Osteocyte (in vitro differentiated cells): ENCODE measurements around the gene CAMK1D. TPM values are rescaled to one million over a fixed set of nuclear protein-coding genes. Genes with fewer than 3 reads are reported as not detected.

Experiments used
- DNase-seq: peaks from one replicate; pipeline ENCODE4 v3.0.0; 2021; ENCODE audit warnings: mixed read lengths; ENCODE audit not compliant: unreplicated experiment; ENCODE audit errors: extremely low spot score
- H3K27ac Mint-ChIP-seq: one replicate; pipeline ENCODE4 v1.8.0; 2021; ENCODE audit warnings: mild to moderate bottlenecking, mixed read lengths; ENCODE audit not compliant: unreplicated experiment
- H3K27me3 Mint-ChIP-seq: one replicate; pipeline ENCODE4 v1.8.0; 2021; ENCODE audit warnings: mixed read lengths; ENCODE audit not compliant: unreplicated experiment
- H3K36me3 Mint-ChIP-seq: one replicate; pipeline ENCODE4 v1.8.0; 2021; ENCODE audit warnings: mixed read lengths; ENCODE audit not compliant: unreplicated experiment
- H3K4me1 Mint-ChIP-seq: one replicate; pipeline ENCODE4 v1.8.0; 2021; ENCODE audit warnings: mixed read lengths; ENCODE audit not compliant: unreplicated experiment
- H3K4me3 Mint-ChIP-seq: one replicate; pipeline ENCODE4 v1.8.0; 2021; ENCODE audit warnings: mild to moderate bottlenecking, moderate library complexity, mixed read lengths; ENCODE audit not compliant: unreplicated experiment
- H3K9me3 Mint-ChIP-seq: one replicate; pipeline ENCODE4 v1.8.0; 2021; ENCODE audit warnings: mixed read lengths; ENCODE audit not compliant: unreplicated experiment
- microRNA-seq: library from miRNA; unstranded; fragments of <30 nt; microRNA quantifications from one replicate; pipeline ENCODE4 v1.1.0, GENCODE V29; 2020; ENCODE audit not compliant: unreplicated experiment
- total RNA-seq: library from RNA; stranded (reverse); gene quantifications from 2 replicates; pipeline ENCODE4 v1.2.1, GENCODE V29; 2021
- TF ChIP-seq, protein P1 (sequence below): fragments of 200-600 bp; sonication (generic); IDR thresholded peaks from 2 replicates; pipeline ENCODE4 v1.5.0; 2021; ENCODE audit warnings: antibody characterized with exemption, mild to moderate bottlenecking, moderate library complexity

CAMK1D gene
- total RNA-seq, 1 donor from 2014 or later = 13.7 TPM

DNA sequence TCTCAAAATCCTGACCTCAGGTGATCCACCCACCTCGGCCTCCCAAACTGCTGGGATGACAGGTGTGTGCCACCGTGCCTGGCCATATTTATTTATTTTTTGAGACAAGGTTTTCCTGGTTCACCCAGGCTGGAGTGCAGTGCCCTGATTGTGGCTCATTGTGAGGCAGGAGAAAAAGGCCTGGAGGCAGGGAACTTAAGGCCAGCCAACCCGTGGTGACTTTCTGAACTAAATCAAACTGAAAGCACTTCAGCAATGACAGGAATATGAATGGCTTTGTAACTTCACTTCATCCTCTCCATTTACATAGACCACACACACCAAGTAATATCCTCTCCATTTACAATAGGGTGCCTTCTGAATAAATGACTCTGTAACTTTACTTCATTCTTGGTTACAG, 527.8 kb downstream of the CAMK1D start:
- no peak for DNase-seq
- TF ChIP-seq, protein P1, sequence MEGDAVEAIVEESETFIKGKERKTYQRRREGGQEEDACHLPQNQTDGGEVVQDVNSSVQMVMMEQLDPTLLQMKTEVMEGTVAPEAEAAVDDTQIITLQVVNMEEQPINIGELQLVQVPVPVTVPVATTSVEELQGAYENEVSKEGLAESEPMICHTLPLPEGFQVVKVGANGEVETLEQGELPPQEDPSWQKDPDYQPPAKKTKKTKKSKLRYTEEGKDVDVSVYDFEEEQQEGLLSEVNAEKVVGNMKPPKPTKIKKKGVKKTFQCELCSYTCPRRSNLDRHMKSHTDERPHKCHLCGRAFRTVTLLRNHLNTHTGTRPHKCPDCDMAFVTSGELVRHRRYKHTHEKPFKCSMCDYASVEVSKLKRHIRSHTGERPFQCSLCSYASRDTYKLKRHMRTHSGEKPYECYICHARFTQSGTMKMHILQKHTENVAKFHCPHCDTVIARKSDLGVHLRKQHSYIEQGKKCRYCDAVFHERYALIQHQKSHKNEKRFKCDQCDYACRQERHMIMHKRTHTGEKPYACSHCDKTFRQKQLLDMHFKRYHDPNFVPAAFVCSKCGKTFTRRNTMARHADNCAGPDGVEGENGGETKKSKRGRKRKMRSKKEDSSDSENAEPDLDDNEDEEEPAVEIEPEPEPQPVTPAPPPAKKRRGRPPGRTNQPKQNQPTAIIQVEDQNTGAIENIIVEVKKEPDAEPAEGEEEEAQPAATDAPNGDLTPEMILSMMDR = no peak
- Mint-ChIP-seq H3K27me3 (peaks cover 46% of the 10 kb centered on the region), H3K36me3 (no peaks in the 10 kb centered on the region), H3K4me3 (no peak overlapping the region), H3K4me1 (peaks cover 6% of the 10 kb centered on the region), H3K9me3 (no peaks in the 10 kb centered on the region), H3K27ac (no peak overlapping the region)

DNA sequence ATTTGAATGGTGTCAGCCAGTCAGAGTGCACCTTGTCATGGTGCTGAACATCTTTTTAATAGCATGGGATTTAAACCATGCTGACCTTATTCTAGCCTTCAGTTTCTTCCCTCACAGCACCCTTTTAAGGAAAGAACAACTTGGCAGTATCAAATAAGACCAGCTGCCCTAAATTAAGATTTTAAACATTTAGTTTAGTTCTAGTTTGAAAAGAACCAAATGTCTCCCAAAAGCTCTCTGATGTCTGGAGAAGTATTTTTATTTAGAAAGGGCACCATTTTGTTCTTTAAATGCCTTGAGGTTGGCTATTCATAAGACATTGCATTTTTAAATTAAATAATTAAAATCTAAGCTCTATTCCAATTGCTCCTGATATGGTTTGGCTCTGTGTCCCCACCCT, 531.1 kb downstream of the CAMK1D start:
- Mint-ChIP-seq H3K27me3 (peaks cover 49% of the 10 kb centered on the region), H3K27ac (no peak overlapping the region), H3K4me3 (no peak overlapping the region)

DNA sequence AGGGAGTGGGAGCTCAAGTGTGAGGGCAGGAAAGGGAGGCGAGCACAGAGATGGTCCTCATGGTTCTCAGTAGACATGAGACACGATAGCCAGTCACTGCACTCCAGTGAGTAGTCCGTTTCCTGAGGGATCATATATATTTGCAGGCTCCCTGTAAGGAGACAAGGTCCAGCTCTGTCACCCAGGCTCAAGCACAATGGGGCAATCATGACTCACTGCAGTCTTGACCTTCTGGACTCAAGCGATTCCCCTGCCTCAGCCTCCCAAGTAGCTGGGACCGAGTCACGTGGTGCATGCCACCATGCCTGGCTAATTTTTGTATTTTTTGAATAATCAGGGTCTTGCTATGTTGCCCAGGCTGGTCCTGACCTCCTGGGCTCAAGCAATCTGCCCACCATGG, 535.5 kb downstream of the CAMK1D start:
- H3K9me3 Mint-ChIP-seq = no peaks in the 10 kb centered on the region
- H3K27me3 Mint-ChIP-seq = peaks cover 31% of the 10 kb centered on the region
- H3K4me1 Mint-ChIP-seq = peaks cover 2% of the 10 kb centered on the region
- no peak overlapping the region for H3K4me3 Mint-ChIP-seq
- no peaks in the 10 kb centered on the region for H3K36me3 Mint-ChIP-seq
- H3K27ac Mint-ChIP-seq = no peak overlapping the region
- DNase-seq = no peak
- TF ChIP-seq, protein P1 = no peak

More for the DNA sequence above, 531.1 kb downstream of the CAMK1D start:
- TF ChIP-seq, protein P1 = no peak
- Mint-ChIP-seq H3K4me1 (no peaks in the 10 kb centered on the region), H3K36me3 (no peaks in the 10 kb centered on the region), H3K9me3 (no peaks in the 10 kb centered on the region)
- no peak for DNase-seq

Small RNA genes within 50 kb of the gene (microRNA-seq; reads per million reads assigned to microRNA genes)
- gene MIR4480 = not detected
- gene MIR4481 = not detected
- gene MIR548Q = not detected

Other genes starting within 250 kb of the CAMK1D start
- gene SEC61A2, start 219.9 kb upstream of the CAMK1D start, total RNA-seq = 12.0 and 13.9 TPM in 2 replicates
- 56.2 and 57.6 TPM in 2 replicates for gene NUDT5, start 153.7 kb upstream of the CAMK1D start, total RNA-seq
- 65.3 and 68.5 TPM in 2 replicates for gene CDC123, start 153.4 kb upstream of the CAMK1D start, total RNA-seq